ENCODE results near the gene ADSS1. TPM values are rescaled to one million over a fixed set of nuclear protein-coding genes. Genes with fewer than 3 reads are reported as not detected.
A peak's percentile ranks its signal among the peaks of the same experiment; 100 is the strongest.

Gene ADSS1
- polyA plus RNA-seq, 1 donor (not counting 4 experiments of a cell fraction or from before 2014, with no cell fraction given): 1.7 TPM

DNA sequence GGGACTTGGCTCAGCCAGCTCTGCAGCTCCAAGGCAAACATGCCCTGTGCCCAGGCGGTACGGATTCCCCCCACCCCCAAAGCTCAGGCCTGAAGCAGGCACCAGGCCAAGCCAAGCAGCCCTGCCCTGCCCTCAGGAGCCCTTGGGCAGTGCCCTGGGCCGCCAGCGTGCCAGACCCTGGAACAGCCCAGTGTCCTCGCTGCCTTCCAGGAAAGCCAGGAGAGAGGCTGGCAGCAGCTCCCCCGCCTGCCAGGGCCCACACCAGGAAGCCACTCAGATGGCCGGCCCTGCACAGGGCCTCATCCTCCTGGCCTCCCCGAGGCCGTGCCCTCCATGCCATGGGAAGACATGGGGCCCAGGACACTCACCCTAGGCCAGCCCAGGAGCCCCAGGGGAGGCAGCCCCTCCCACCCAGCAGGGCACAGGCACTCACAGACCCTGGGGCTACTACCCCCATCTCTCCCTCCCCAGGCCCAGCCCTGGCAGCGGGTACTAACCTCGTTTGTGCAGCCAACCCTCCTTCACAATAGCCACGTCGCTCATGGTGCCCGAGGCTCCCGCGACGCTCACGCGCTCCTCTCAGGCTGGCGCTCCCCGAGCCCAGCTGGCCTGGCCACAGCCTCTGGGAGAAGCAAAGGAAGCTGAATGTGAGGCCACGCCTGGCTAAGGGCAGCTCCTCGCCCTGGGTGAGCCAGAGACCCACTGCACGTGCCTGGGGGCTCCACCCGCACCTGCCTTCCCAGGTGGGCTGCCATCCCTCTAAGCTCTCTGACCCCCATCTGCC is 68.3 kb downstream of the ADSS1 start:
- Histone ChIP-seq H3K27me3 (ENCODE audit: control insufficient read depth, extremely low read depth, insufficient read depth, low read length) (no peaks in the 10 kb centered on the region), H3K9me3 (ENCODE audit: control insufficient read depth, low read depth, low read length) (no peaks in the 10 kb centered on the region), H3K4me2 (ENCODE audit: control insufficient read depth, extremely low read depth, insufficient read depth, low read depth, low read length) (no peak overlapping the region), H3K9me1 (ENCODE audit: control insufficient read depth, extremely low read depth, insufficient read depth, low read length) (peaks cover 10% of the 10 kb centered on the region), H3K36me3 (ENCODE audit: control insufficient read depth in 2 of 2, extremely low read depth in 1 of 2, insufficient read depth in 2 of 2, low read length in 2 of 2) (peaks cover 16 to 19% of the 10 kb centered on the region in 2 experiments), H3K4me3 (ENCODE audit: control insufficient read depth in 2 of 3, extremely low read depth in 1 of 3, insufficient read depth in 2 of 3, low read depth in 1 of 3, low read length in 3 of 3) (no peak overlapping the region), H3K79me2 (ENCODE audit: control insufficient read depth, insufficient read depth, low read length) (peaks cover 73% of the 10 kb centered on the region), H3K9ac (ENCODE audit: control insufficient read depth, extremely low read depth, insufficient read depth, low read length) (no peak overlapping the region), H3K4me1 (ENCODE audit: control insufficient read depth, extremely low read depth, insufficient read depth, low read length) (peaks cover 20% of the 10 kb centered on the region), H2AFZ (ENCODE audit: control insufficient read depth, low read length) (no peak overlapping the region), H4K20me1 (ENCODE audit: control insufficient read depth, extremely low read depth, insufficient read depth, low read length) (peaks cover 25% of the 10 kb centered on the region), H3K27ac (ENCODE audit: control insufficient read depth, insufficient read depth, low read length) (no peak overlapping the region)
- FAIRE-seq (no peak), DNase-seq (ENCODE audit: low read depth, low spot score) (no peak)
- TF ChIP-seq EZH2 (IDR thresholded peaks at IDR 0.05; ENCODE audit: low read length): no peak
- TF ChIP-seq, protein P1, sequence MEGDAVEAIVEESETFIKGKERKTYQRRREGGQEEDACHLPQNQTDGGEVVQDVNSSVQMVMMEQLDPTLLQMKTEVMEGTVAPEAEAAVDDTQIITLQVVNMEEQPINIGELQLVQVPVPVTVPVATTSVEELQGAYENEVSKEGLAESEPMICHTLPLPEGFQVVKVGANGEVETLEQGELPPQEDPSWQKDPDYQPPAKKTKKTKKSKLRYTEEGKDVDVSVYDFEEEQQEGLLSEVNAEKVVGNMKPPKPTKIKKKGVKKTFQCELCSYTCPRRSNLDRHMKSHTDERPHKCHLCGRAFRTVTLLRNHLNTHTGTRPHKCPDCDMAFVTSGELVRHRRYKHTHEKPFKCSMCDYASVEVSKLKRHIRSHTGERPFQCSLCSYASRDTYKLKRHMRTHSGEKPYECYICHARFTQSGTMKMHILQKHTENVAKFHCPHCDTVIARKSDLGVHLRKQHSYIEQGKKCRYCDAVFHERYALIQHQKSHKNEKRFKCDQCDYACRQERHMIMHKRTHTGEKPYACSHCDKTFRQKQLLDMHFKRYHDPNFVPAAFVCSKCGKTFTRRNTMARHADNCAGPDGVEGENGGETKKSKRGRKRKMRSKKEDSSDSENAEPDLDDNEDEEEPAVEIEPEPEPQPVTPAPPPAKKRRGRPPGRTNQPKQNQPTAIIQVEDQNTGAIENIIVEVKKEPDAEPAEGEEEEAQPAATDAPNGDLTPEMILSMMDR (optimal IDR thresholded peaks at IDR 0.05 in 1 of 3, IDR thresholded peaks at IDR 0.05 in 1 of 3, conservative IDR thresholded peaks at IDR 0.05 in 1 of 3; ENCODE audit: extremely low read depth in 1 of 3, insufficient read depth in 2 of 3, low read length in 3 of 3): no peak
- dilution Hi-C loops (cut with MboI; ENCODE audit: extremely low pct_ligation_motif_present, low sequenced_read_pairs): no loop called here

GRCh38 chr14:104792945-104793702 is 69.1 kb downstream of the ADSS1 start:
- no peak for DNase-seq (ENCODE audit: low read depth, low spot score)
- TF ChIP-seq EZH2 (IDR thresholded peaks at IDR 0.05; ENCODE audit: low read length): no peak
- TF ChIP-seq, protein P1 (optimal IDR thresholded peaks at IDR 0.05 in 1 of 3, IDR thresholded peaks at IDR 0.05 in 1 of 3, conservative IDR thresholded peaks at IDR 0.05 in 1 of 3; ENCODE audit: extremely low read depth in 1 of 3, insufficient read depth in 2 of 3, low read length in 3 of 3): no peak
- FAIRE-seq: no peak
- Histone ChIP-seq H3K9me1 (ENCODE audit: control insufficient read depth, extremely low read depth, insufficient read depth, low read length) (peaks cover 10% of the 10 kb centered on the region), H3K9ac (ENCODE audit: control insufficient read depth, extremely low read depth, insufficient read depth, low read length) (peak overlapping the region; percentile 83), H4K20me1 (ENCODE audit: control insufficient read depth, extremely low read depth, insufficient read depth, low read length) (peaks cover 25% of the 10 kb centered on the region), H3K27ac (ENCODE audit: control insufficient read depth, insufficient read depth, low read length) (no peak overlapping the region), H3K4me1 (ENCODE audit: control insufficient read depth, extremely low read depth, insufficient read depth, low read length) (peaks cover 20% of the 10 kb centered on the region), H2AFZ (ENCODE audit: control insufficient read depth, low read length) (no peak overlapping the region), H3K4me2 (ENCODE audit: control insufficient read depth, extremely low read depth, insufficient read depth, low read depth, low read length) (peak overlapping the region; percentile 90), H3K4me3 (ENCODE audit: control insufficient read depth in 2 of 3, extremely low read depth in 1 of 3, insufficient read depth in 2 of 3, low read depth in 1 of 3, low read length in 3 of 3) (no peak overlapping the region), H3K79me2 (ENCODE audit: control insufficient read depth, insufficient read depth, low read length) (peaks cover 66% of the 10 kb centered on the region), H3K36me3 (ENCODE audit: control insufficient read depth in 2 of 2, extremely low read depth in 1 of 2, insufficient read depth in 2 of 2, low read length in 2 of 2) (peaks cover 16 to 18% of the 10 kb centered on the region in 2 experiments), H3K9me3 (ENCODE audit: control insufficient read depth, low read depth, low read length) (no peaks in the 10 kb centered on the region), H3K27me3 (ENCODE audit: control insufficient read depth, extremely low read depth, insufficient read depth, low read length) (peaks cover 8% of the 10 kb centered on the region)
- dilution Hi-C loops (cut with MboI; ENCODE audit: extremely low pct_ligation_motif_present, low sequenced_read_pairs): no loop called here

Measured in keratinocyte (primary cell).